VCaP (cell line): ENCODE measurements around the gene SLC38A3.
A peak's percentile ranks its signal among the peaks of the same experiment; 100 is the strongest.
"Not testable (repeated sequence)": the region's sequence is repeated elsewhere in the genome, so short reads cannot be mapped to it uniquely, and the experiment has no call there.

Experiments
- H3K27ac ChIP-seq: fragments of 450-650 bp; 2 replicates; pipeline ENCODE4 v1.5.1; 2017
- CTCF ChIP-seq: fragments of 450-650 bp; conservative IDR thresholded peaks from 2 replicates; pipeline ENCODE4 v1.5.1; 2017; ENCODE audit warnings: mild to moderate bottlenecking, moderate library complexity

Gene SLC38A3

GRCh38 chr3:50260027-50260941 lies 55.2 kb downstream of the SLC38A3 start:
- peak; percentile 99 for TF ChIP-seq CTCF
- H3K27ac ChIP-seq: peak overlapping the region; percentile 93

GRCh38 chr3:50260942-50261441 lies 55.9 kb downstream of the SLC38A3 start:
- H3K27ac ChIP-seq: peak overlapping the region; percentile 93

GRCh38 chr3:50261505-50261904 lies 56.4 kb downstream of the SLC38A3 start:
- H3K27ac ChIP-seq: peak overlapping the region; percentile 93; the same call in 1 of the 2 replicates
- no peak for TF ChIP-seq CTCF

More at GRCh38 chr3:50260942-50261441, 55.9 kb downstream of the SLC38A3 start:
- TF ChIP-seq CTCF: no peak

GRCh38 chr3:50262200-50262599 lies 57.1 kb downstream of the SLC38A3 start:
- H3K27ac ChIP-seq: not testable (repeated sequence)

GRCh38 chr3:50262778-50263177 lies 57.7 kb downstream of the SLC38A3 start:
- no peak overlapping the region for H3K27ac ChIP-seq
- no peak for TF ChIP-seq CTCF

- TF ChIP-seq CTCF: no peak
- H3K27ac ChIP-seq: no peak overlapping the region
These were observed 58.7 kb downstream of the SLC38A3 start for GRCh38 chr3:50263478-50264382.

- no peak for TF ChIP-seq CTCF
- no peak overlapping the region for H3K27ac ChIP-seq
These were observed 59.4 kb downstream of the SLC38A3 start for GRCh38 chr3:50264383-50264963.
